K562 (cell line): Measurements from ENCODE around the gene MIDN. TPM values are rescaled to one million over a fixed set of nuclear protein-coding genes. Genes with fewer than 3 reads are reported as not detected.

Experiments
- ARID1B ChIP-seq: fragments of 450-650 bp; IDR thresholded peaks from 2 replicates; pipeline ENCODE4 v1.6.1; 2016; ENCODE audit warnings: antibody characterized with exemption, mild to moderate bottlenecking, inconsistent platforms
- ASH1L ChIP-seq: fragments of 450-650 bp; IDR thresholded peaks from 2 replicates; pipeline ENCODE4 v1.6.1; 2018; ENCODE audit warnings: borderline replicate concordance, mild to moderate bottlenecking, low read depth; ENCODE audit not compliant: partially characterized antibody
- CCNT2 ChIP-seq: IDR thresholded peaks from 2 replicates; pipeline ENCODE4 v1.6.1; 2011; ENCODE audit warnings: borderline replicate concordance, low read depth, mild to moderate bottlenecking, moderate library complexity, mixed read lengths, low read length; ENCODE audit not compliant: insufficient read length; ENCODE audit errors: extremely low read depth
- CREB1 ChIP-seq, 2 experiments: sonication (generic) in 1 of 2; formaldehyde crosslinking in 1 of 2; IDR thresholded peaks; 2 replicates each; pipeline versions ENCODE4 v1.6.1 to v1.8.0; 2012 to 2022; ENCODE audit warnings: inconsistent platforms in 1 of 2, mild to moderate bottlenecking in 1 of 2, missing genetic modification reagents in 1 of 2, moderate library complexity in 1 of 2
- ETV1 ChIP-seq: fragments of 450-650 bp; conservative IDR thresholded peaks from 2 replicates; pipeline ENCODE4 v1.6.1; 2016; ENCODE audit warnings: missing genetic modification characterization, control low read depth, low read depth, missing compliant biosample characterization
- GATAD2A ChIP-seq: fragments of 450-650 bp; IDR thresholded peaks from 2 replicates; pipeline ENCODE4 v1.6.1; 2017
- HDGF ChIP-seq: fragments of 450-650 bp; IDR thresholded peaks from 2 replicates; pipeline ENCODE4 v1.6.1; 2016
- HMBOX1 ChIP-seq: sonication (generic); IDR thresholded peaks from 2 replicates; pipeline ENCODE4 v1.6.1; 2016
- MIER1 ChIP-seq: fragments of 450-650 bp; IDR thresholded peaks from 2 replicates; pipeline ENCODE4 v1.6.1; 2016; ENCODE audit warnings: antibody characterized with exemption, mild to moderate bottlenecking, low read depth
- MYNN ChIP-seq, 2 experiments: sonication (generic); formaldehyde crosslinking in 1 of 2; IDR thresholded peaks; 2 replicates each; pipeline versions ENCODE4 v1.5.0 to v1.6.1; 2016 to 2020; ENCODE audit warnings: antibody characterized with exemption in 1 of 2, missing genetic modification reagents in 1 of 2
- NBN ChIP-seq: fragments of 450-650 bp; IDR thresholded peaks from 2 replicates; pipeline ENCODE4 v1.6.1; 2016; ENCODE audit warnings: low read depth, mild to moderate bottlenecking
- NFATC3 ChIP-seq: fragments of 450-650 bp; IDR thresholded peaks from 2 replicates; pipeline ENCODE4 v1.6.1; 2017; ENCODE audit warnings: mild to moderate bottlenecking
- NR2C2 ChIP-seq, 2 experiments: fragments of 200-800 bp in 1 of 2; sonication (Bioruptor generic) in 1 of 2; sonication (generic) in 1 of 2; formaldehyde crosslinking in 1 of 2; IDR thresholded peaks; 2 replicates each; pipeline versions ENCODE4 v1.6.1 to v1.8.0; 2016 to 2022; ENCODE audit warnings: mild to moderate bottlenecking in 1 of 2, missing compliant biosample characterization in 1 of 2, missing genetic modification characterization in 1 of 2, missing genetic modification reagents in 1 of 2
- PCBP1 ChIP-seq: fragments of 200-400 bp; formaldehyde crosslinking; IDR thresholded peaks from 2 replicates; pipeline ENCODE4 v1.6.1; 2018; ENCODE audit warnings: mild to moderate bottlenecking, low read depth, low read length; ENCODE audit not compliant: poor library complexity, severe bottlenecking
- PHF8 ChIP-seq: fragments of 200-600 bp; sonication (generic); IDR thresholded peaks from 2 replicates; pipeline ENCODE4 v1.6.1; 2012; ENCODE audit warnings: mixed run types, mild to moderate bottlenecking, inconsistent platforms, low read length, moderate library complexity, borderline replicate concordance
- POLR3A ChIP-seq: IDR thresholded peaks from 2 replicates; pipeline ENCODE4 v1.6.1; 2011; ENCODE audit warnings: borderline replicate concordance, mild to moderate bottlenecking, moderate library complexity; ENCODE audit not compliant: insufficient read length, insufficient read depth; ENCODE audit errors: extremely low read depth
- SMC3 ChIP-seq: conservative IDR thresholded peaks from 2 replicates; pipeline ENCODE4 v1.6.1; 2011; ENCODE audit warnings: low read depth, low read length, improper control_type of control experiment; ENCODE audit not compliant: insufficient read depth
- SNIP1 ChIP-seq: fragments of 450-650 bp; IDR thresholded peaks from 2 replicates; pipeline ENCODE4 v1.7.1; 2017; ENCODE audit warnings: low read depth, mild to moderate bottlenecking
- SNRNP70 ChIP-seq: fragments of 200-400 bp; formaldehyde crosslinking; optimal IDR thresholded peaks from 2 replicates; pipeline ENCODE3; 2017; ENCODE audit warnings: low read depth, low read length
- SUPT5H ChIP-seq: fragments of 450-650 bp; IDR thresholded peaks from 2 replicates; pipeline ENCODE4 v1.6.1; 2016
- TAF1 ChIP-seq: IDR thresholded peaks from 2 replicates; pipeline ENCODE4 v1.6.1; 2011; ENCODE audit warnings: mild to moderate bottlenecking, low read length, moderate library complexity; ENCODE audit not compliant: insufficient read depth, control insufficient read depth, severe bottlenecking; ENCODE audit errors: extremely low read depth
- ZBTB43 ChIP-seq: sonication (generic); formaldehyde crosslinking; IDR thresholded peaks from 2 replicates; pipeline ENCODE4 v1.8.0; 2023; ENCODE audit warnings: mild to moderate bottlenecking, missing genetic modification reagents
- ZNF134 ChIP-seq: fragments of 250-450 bp; sonication (Bioruptor Pico); conservative IDR thresholded peaks from 2 replicates; pipeline ENCODE4 v1.4.0; 2020
- ZNF75A ChIP-seq: fragments of 450-650 bp; formaldehyde crosslinking; IDR thresholded peaks from 2 replicates; pipeline ENCODE4 v1.4.0; 2020; ENCODE audit warnings: mild to moderate bottlenecking
- ZNF778 ChIP-seq: fragments of 450-650 bp; formaldehyde crosslinking; IDR thresholded peaks from 2 replicates; pipeline ENCODE4 v1.4.0; 2020; ENCODE audit warnings: mild to moderate bottlenecking, moderate library complexity
- polyA plus RNA-seq, 8 experiments: library from polyadenylated mRNA; depleted of rRNA in 4 of 8; stranded (reverse) in 5 of 8; unstranded in 3 of 8; fragments of >200 nt; fragmentation: Nextera tagmentation in 2 of 8; fragmentation: Illumina TruSeq in 1 of 8; extraction: Ambion mirVana in 2 of 8; extraction: Trizol in 1 of 8; gene quantifications; 2 replicates each; pipeline versions ENCODE4 v1.2.1 to v1.2.3, GENCODE V29; 2011 to 2014; ENCODE audit warnings: inconsistent platforms in 1 of 8, missing spikeins in 1 of 8
- total RNA-seq, 7 experiments: library from RNA; depleted of rRNA in 6 of 7; stranded (reverse); fragments of >200 nt in 6 of 7; fragmentation: Illumina TruSeq in 2 of 7; extraction: Trizol in 2 of 7; gene quantifications; 2 replicates each; pipeline versions ENCODE4 v1.2.1 to v1.2.3, GENCODE V29; 2011 to 2021; ENCODE audit warnings: low replicate concordance in 1 of 7
- TF ChIP-seq, protein P1 (sequence below): fragments of 250-450 bp; sonication (Bioruptor Pico); IDR thresholded peaks from 2 replicates; pipeline ENCODE4 v1.5.0; 2021

The MIDN gene
- total and polyA plus RNA-seq, 9 of the 15 experiments (the other 6 are each of a cell fraction or from before 2014, with no cell fraction given) = 0.17 to 120 (median 10.1) TPM

GRCh38 chr19:1259206-1259875, 11.0 kb downstream of the MIDN start (continued):
- TF ChIP-seq ETV1 (tag) (peak; percentile 89), GATAD2A (no peak), HMBOX1 (no peak), TAF1 (no peak), POLR3A (no peak), MYNN (IDR thresholded peaks at IDR 0.05) (peak; percentile 88), MYNN (CRISPR knock-in tag; IDR thresholded peaks at IDR 0.05) (no peak), PCBP1 (no peak), ARID1B (peak; percentile 34; the same call in 1 of the 2 replicates), NFATC3 (no peak), SNIP1 (no peak), ZNF75A (CRISPR knock-in tag) (no peak), CCNT2 (peak; percentile 50), HDGF (0 out of 2 replicates have a peak, but pooled peaks have one; percentile 14), SNRNP70 (peak; percentile 64), MIER1 (no peak), NR2C2 (CRISPR knock-in tag; IDR thresholded peaks at IDR 0.05) (peak; percentile 31; the same call in 1 of the 2 replicates), NR2C2 (tag; IDR thresholded peaks at IDR 0.05) (no peak), NBN (peak; percentile 53; the same call in 1 of the 2 replicates), ZNF778 (no peak), PHF8 (no peak; the same call in 1 of the 2 replicates), SUPT5H (peak; percentile 91), SMC3 (no peak), CREB1 (IDR thresholded peaks at IDR 0.05) (no peak), CREB1 (CRISPR knock-in tag; IDR thresholded peaks at IDR 0.05) (no peak; the same call in 1 of the 2 replicates), ASH1L (peak; percentile 22), ZBTB43 (CRISPR knock-in tag) (no peak), ZNF134 (CRISPR knock-in tag) (no peak)
- TF ChIP-seq, protein P1, sequence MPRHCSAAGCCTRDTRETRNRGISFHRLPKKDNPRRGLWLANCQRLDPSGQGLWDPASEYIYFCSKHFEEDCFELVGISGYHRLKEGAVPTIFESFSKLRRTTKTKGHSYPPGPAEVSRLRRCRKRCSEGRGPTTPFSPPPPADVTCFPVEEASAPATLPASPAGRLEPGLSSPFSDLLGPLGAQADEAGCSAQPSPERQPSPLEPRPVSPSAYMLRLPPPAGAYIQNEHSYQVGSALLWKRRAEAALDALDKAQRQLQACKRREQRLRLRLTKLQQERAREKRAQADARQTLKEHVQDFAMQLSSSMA (CRISPR knock-in tag) = no peak
